ENCODE results near the gene ACTL6B. TPM values are rescaled to one million over a fixed set of nuclear protein-coding genes. Genes with fewer than 3 reads are reported as not detected.

ACTL6B gene
- total and polyA plus RNA-seq, 9 of the 15 experiments (the other 6 are each of a cell fraction or from before 2014, with no cell fraction given): not detected

DNA sequence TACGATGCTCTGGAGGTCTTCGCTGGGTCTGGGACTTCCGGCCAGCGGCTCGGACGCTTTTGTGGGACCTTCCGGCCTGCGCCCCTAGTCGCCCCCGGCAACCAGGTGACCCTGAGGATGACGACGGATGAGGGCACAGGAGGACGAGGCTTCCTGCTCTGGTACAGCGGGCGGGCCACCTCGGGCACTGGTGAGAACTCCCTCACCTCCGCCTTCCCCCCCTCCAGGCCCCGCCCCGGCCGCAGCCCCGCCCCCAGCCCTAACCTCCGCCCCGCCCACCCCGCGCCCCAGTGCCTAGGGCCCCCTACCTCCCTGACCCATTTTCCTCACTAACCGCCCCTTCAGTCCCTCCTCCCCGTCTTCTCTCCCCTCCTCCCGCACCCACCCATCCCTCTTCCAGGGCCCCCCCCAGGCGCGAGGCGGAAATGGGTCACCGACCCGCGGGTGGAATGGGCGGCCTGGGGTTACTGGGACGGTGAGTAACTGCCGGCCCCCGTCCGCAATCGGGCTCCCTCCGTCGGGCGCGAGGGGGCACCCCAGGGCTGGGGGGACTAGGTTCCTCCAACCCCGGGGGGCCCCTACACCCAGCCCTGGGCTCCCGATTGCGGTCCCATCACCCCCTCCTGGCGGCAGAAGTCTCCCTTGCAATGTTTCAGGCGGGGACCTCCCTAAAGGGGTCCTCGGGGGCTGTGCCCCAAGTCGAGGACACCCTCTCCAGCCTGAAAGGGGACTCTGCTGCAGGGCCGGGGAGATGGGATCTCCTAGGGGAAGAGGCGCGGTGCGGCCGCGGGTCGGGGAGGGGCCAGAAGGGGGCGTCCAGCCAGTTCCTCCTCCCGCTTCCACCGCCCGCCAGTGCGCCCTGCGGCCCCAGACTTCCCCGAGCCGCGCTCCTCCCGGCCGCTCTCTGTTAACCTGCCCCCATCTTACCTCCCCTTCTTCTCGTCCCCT, 51.9 kb downstream of the ACTL6B start (continued):
- no peak for TF ChIP-seq MEF2D (tag; conservative IDR thresholded peaks at IDR 0.05; ENCODE audit: low read depth)
- TF ChIP-seq EP300 (IDR thresholded peaks at IDR 0.05; ENCODE audit: low read length): 0 out of 2 replicates have a peak, but pooled peaks have one; percentile 14
- TF ChIP-seq, protein P1, sequence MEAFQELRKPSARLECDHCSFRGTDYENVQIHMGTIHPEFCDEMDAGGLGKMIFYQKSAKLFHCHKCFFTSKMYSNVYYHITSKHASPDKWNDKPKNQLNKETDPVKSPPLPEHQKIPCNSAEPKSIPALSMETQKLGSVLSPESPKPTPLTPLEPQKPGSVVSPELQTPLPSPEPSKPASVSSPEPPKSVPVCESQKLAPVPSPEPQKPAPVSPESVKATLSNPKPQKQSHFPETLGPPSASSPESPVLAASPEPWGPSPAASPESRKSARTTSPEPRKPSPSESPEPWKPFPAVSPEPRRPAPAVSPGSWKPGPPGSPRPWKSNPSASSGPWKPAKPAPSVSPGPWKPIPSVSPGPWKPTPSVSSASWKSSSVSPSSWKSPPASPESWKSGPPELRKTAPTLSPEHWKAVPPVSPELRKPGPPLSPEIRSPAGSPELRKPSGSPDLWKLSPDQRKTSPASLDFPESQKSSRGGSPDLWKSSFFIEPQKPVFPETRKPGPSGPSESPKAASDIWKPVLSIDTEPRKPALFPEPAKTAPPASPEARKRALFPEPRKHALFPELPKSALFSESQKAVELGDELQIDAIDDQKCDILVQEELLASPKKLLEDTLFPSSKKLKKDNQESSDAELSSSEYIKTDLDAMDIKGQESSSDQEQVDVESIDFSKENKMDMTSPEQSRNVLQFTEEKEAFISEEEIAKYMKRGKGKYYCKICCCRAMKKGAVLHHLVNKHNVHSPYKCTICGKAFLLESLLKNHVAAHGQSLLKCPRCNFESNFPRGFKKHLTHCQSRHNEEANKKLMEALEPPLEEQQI (IDR thresholded peaks at IDR 0.05): no peak
- TF ChIP-seq, protein P2, sequence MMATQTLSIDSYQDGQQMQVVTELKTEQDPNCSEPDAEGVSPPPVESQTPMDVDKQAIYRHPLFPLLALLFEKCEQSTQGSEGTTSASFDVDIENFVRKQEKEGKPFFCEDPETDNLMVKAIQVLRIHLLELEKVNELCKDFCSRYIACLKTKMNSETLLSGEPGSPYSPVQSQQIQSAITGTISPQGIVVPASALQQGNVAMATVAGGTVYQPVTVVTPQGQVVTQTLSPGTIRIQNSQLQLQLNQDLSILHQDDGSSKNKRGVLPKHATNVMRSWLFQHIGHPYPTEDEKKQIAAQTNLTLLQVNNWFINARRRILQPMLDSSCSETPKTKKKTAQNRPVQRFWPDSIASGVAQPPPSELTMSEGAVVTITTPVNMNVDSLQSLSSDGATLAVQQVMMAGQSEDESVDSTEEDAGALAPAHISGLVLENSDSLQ (IDR thresholded peaks at IDR 0.05): peak; percentile 13; the same call in 1 of the 2 replicates
- TF ChIP-seq ZNF197 (CRISPR knock-in tag; IDR thresholded peaks at IDR 0.05; ENCODE audit: low read depth): 0 out of 2 replicates have a peak, but pooled peaks have one; percentile 54
- TF ChIP-seq PRPF4 (IDR thresholded peaks at IDR 0.05; ENCODE audit: insufficient read depth, low read depth, low read length, poor library complexity, severe bottlenecking): peak; percentile 27
- TF ChIP-seq ERF (CRISPR knock-in tag; IDR thresholded peaks at IDR 0.05): 0 out of 2 replicates have a peak, but pooled peaks have one; percentile 40
- TF ChIP-seq BRD9 (IDR thresholded peaks at IDR 0.05; ENCODE audit: low read depth, partially characterized antibody): no peak
- TF ChIP-seq ESRRA (IDR thresholded peaks at IDR 0.05; ENCODE audit: borderline replicate concordance, low read depth): peak; percentile 78
- TF ChIP-seq NFE2L1 (tag; IDR thresholded peaks at IDR 0.05; ENCODE audit: borderline replicate concordance, low read depth): no peak
- TF ChIP-seq SRF (CRISPR knock-in tag; IDR thresholded peaks at IDR 0.05): no peak; a peak in 1 of 4 replicates
- no peak for TF ChIP-seq ZNF41 (CRISPR knock-in tag; conservative IDR thresholded peaks at IDR 0.05)
- 0 out of 2 replicates have a peak, but pooled peaks have one; percentile 48 for TF ChIP-seq CBFB (CRISPR knock-in tag; IDR thresholded peaks at IDR 0.05)
- TF ChIP-seq, protein P3, sequence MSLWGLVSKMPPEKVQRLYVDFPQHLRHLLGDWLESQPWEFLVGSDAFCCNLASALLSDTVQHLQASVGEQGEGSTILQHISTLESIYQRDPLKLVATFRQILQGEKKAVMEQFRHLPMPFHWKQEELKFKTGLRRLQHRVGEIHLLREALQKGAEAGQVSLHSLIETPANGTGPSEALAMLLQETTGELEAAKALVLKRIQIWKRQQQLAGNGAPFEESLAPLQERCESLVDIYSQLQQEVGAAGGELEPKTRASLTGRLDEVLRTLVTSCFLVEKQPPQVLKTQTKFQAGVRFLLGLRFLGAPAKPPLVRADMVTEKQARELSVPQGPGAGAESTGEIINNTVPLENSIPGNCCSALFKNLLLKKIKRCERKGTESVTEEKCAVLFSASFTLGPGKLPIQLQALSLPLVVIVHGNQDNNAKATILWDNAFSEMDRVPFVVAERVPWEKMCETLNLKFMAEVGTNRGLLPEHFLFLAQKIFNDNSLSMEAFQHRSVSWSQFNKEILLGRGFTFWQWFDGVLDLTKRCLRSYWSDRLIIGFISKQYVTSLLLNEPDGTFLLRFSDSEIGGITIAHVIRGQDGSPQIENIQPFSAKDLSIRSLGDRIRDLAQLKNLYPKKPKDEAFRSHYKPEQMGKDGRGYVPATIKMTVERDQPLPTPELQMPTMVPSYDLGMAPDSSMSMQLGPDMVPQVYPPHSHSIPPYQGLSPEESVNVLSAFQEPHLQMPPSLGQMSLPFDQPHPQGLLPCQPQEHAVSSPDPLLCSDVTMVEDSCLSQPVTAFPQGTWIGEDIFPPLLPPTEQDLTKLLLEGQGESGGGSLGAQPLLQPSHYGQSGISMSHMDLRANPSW (CRISPR knock-in tag; IDR thresholded peaks at IDR 0.05): no peak
- TF ChIP-seq TAF9B (IDR thresholded peaks at IDR 0.05; ENCODE audit: partially characterized antibody): no peak
- no peak for TF ChIP-seq SMAD3 (CRISPR knock-in tag; conservative IDR thresholded peaks at IDR 0.05)
- TF ChIP-seq ZNF282 (CRISPR knock-in tag; IDR thresholded peaks at IDR 0.05): no peak
- no peak for TF ChIP-seq HSF4 (CRISPR knock-in tag; IDR thresholded peaks at IDR 0.05; ENCODE audit: borderline replicate concordance)

Measured in K562 (cell line).